Thymus (tissue), 11 donors: Measurements from ENCODE around the gene SNRNP200. TPM values are rescaled to one million over a fixed set of nuclear protein-coding genes. Genes with fewer than 3 reads are reported as not detected.

ENCODE experiments used
- DNase-seq, 9 donors: peaks; one replicate each; pipeline ENCODE4 v3.0.0-alpha.2; 2013; ENCODE audit warnings: low spot score in 9 of 9, low read depth in 6 of 9, missing footprints in 1 of 9
- H3K27ac ChIP-seq, 2 donors: one replicate each; pipeline ENCODE4 v1.5.1; 2013; ENCODE audit warnings: control low read depth in 1 of 2, low read depth in 1 of 2, low read length in 1 of 2, mild to moderate bottlenecking in 1 of 2, moderate library complexity in 1 of 2
- H3K27me3 ChIP-seq, 2 donors: one replicate each; pipeline ENCODE4 v1.5.1; 2013; ENCODE audit warnings: low read length in 1 of 2; ENCODE audit not compliant: control insufficient read depth in 2 of 2, insufficient read depth in 1 of 2
- H3K36me3 ChIP-seq, 2 donors: one replicate each; pipeline ENCODE4 v1.5.1; 2013; ENCODE audit warnings: low read length in 1 of 2, mild to moderate bottlenecking in 1 of 2, moderate library complexity in 1 of 2; ENCODE audit not compliant: control insufficient read depth in 2 of 2, insufficient read depth in 2 of 2
- H3K4me1 ChIP-seq, 2 donors: one replicate each; pipeline ENCODE4 v1.5.1; 2013; ENCODE audit warnings: low read length in 2 of 2; ENCODE audit not compliant: control insufficient read depth in 2 of 2, insufficient read depth in 2 of 2
- H3K4me3 ChIP-seq, 2 donors: one replicate each; pipeline ENCODE4 v1.5.1; 2013; ENCODE audit warnings: low read length in 2 of 2, control low read depth in 1 of 2, mild to moderate bottlenecking in 1 of 2
- H3K9me3 ChIP-seq, 2 donors: one replicate each; pipeline ENCODE4 v1.5.1; 2013; ENCODE audit warnings: low read length in 1 of 2, mild to moderate bottlenecking in 1 of 2; ENCODE audit not compliant: control insufficient read depth in 2 of 2, insufficient read depth in 1 of 2
- WGBS: extraction: QIAGEN DNeasy Blood & Tissue Kit; methylation state at CpG from one replicate; pipeline ENCODE4 v1.1.7; 2013; 5-methylcytosine and 5-hydroxymethylcytosine counted together
- polyA plus RNA-seq: library from polyadenylated mRNA; stranded (reverse); fragments of 200-250 nt; gene quantifications from one replicate; pipeline ENCODE4 v1.2.3, GENCODE V29; 2013
- total RNA-seq: library from RNA; stranded (reverse); fragments of 120-200 nt; gene quantifications from one replicate; pipeline ENCODE4 v1.2.4, GENCODE V29; 2013
- donor health status: healthy.

SNRNP200 gene
- total and polyA plus RNA-seq, 2 donors = 51.1 to 105 TPM

- Histone ChIP-seq H3K9me3 (no peaks in the 10 kb centered on the region), H3K4me1 (no peaks in the 10 kb centered on the region), H3K4me3 (no peak overlapping the region), H3K27ac (no peak overlapping the region), H3K27me3 (no peaks in the 10 kb centered on the region), H3K36me3 (peaks cover 73 to 85% of the 10 kb centered on the region in 2 donors)
- 97% methylated on average over 3 of the region's 3 CpGs for WGBS
- DNase-seq = no peak
These were observed 31.6 kb downstream of the SNRNP200 start for GRCh38 chr2:96273763-96274162.

GRCh38 chr2:96271995-96272394 is 33.4 kb downstream of the SNRNP200 start:
- Histone ChIP-seq H3K36me3 (peaks cover 69 to 82% of the 10 kb centered on the region in 2 donors), H3K4me3 (no peak overlapping the region), H3K27me3 (no peaks in the 10 kb centered on the region), H3K9me3 (no peaks in the 10 kb centered on the region), H3K4me1 (peaks cover 6 to 10% of the 10 kb centered on the region in 2 donors), H3K27ac (no peak overlapping the region)
- WGBS = 97% methylated on average over 3 of the region's 3 CpGs
- no peak for DNase-seq

GRCh38 chr2:96267159-96267971 is 38.0 kb downstream of the SNRNP200 start:
- Histone ChIP-seq H3K4me1 (peaks cover 19 to 31% of the 10 kb centered on the region in 2 donors), H3K9me3 (no peaks in the 10 kb centered on the region), H3K27ac (no peak overlapping the region), H3K4me3 (peak overlapping the region in 1 of 2 donors; percentile 90), H3K36me3 (peaks cover 38 to 51% of the 10 kb centered on the region in 2 donors), H3K27me3 (no peaks in the 10 kb centered on the region)
- peak in 4 of 9 donors; percentile 9 to 47 (median 24) for DNase-seq
- 86% methylated on average over 12 of the region's 12 CpGs for WGBS

GRCh38 chr2:96265840-96266679 is 39.3 kb downstream of the SNRNP200 start, which contains the start of the genes CIAO1 and TMEM127:
TSS of gene CIAO1 (plus strand) at chr2:96266225. CDS start at chr2:96266351, 126 bp downstream.
TSS of gene TMEM127 (minus strand) at chr2:96265997. CDS start at chr2:96265381, 616 bp downstream.
- H3K9me3 ChIP-seq = no peaks in the 10 kb centered on the region
- WGBS = under 1% methylated on average over 81 of the region's 81 CpGs
- peaks cover 36 to 48% of the 10 kb centered on the region in 2 donors for H3K36me3 ChIP-seq
- H3K27me3 ChIP-seq = no peaks in the 10 kb centered on the region
- H3K4me1 ChIP-seq = peaks cover 19 to 31% of the 10 kb centered on the region in 2 donors
- peak within 1 kb of the TSS; percentile 73 to 91 for H3K27ac ChIP-seq
- DNase-seq = peak; percentile 85 to 98 (median 96)
- peak within 1 kb of the TSS; percentile 83 to 90 for H3K4me3 ChIP-seq

GRCh38 chr2:96265349-96265839 is 40.0 kb downstream of the SNRNP200 start:
- under 1% methylated on average over 49 of the region's 49 CpGs for WGBS
- H3K4me1 ChIP-seq = peaks cover 19 to 31% of the 10 kb centered on the region in 2 donors
- H3K36me3 ChIP-seq = peaks cover 40 to 51% of the 10 kb centered on the region in 2 donors
- H3K9me3 ChIP-seq = no peaks in the 10 kb centered on the region
- peak overlapping the region; percentile 83 to 90 for H3K4me3 ChIP-seq
- DNase-seq = peak in 2 of 9 donors; percentile 2 to 17
- H3K27ac ChIP-seq = peak overlapping the region; percentile 65 to 91
- H3K27me3 ChIP-seq = no peaks in the 10 kb centered on the region

- WGBS = 14% methylated on average over 33 of the region's 33 CpGs
- H3K4me1 ChIP-seq = peaks cover 22 to 31% of the 10 kb centered on the region in 2 donors
These were observed 40.5 kb downstream of the SNRNP200 start for GRCh38 chr2:96264656-96265348.

GRCh38 chr2:96264086-96264485 is 41.3 kb downstream of the SNRNP200 start:
- Histone ChIP-seq H3K9me3 (no peaks in the 10 kb centered on the region), H3K27me3 (no peaks in the 10 kb centered on the region), H3K27ac (no peak overlapping the region), H3K36me3 (peaks cover 40 to 55% of the 10 kb centered on the region in 2 donors), H3K4me3 (no peak overlapping the region), H3K4me1 (peaks cover 25 to 31% of the 10 kb centered on the region in 2 donors)
- WGBS = 96% methylated on average over 4 of the region's 4 CpGs
- no peak for DNase-seq

More at GRCh38 chr2:96264656-96265348, 40.5 kb downstream of the SNRNP200 start:
- Histone ChIP-seq H3K27me3 (no peaks in the 10 kb centered on the region), H3K27ac (peak overlapping the region in 1 of 2 donors; percentile 15), H3K4me3 (peak overlapping the region; percentile 83 to 90), H3K9me3 (no peaks in the 10 kb centered on the region), H3K36me3 (peaks cover 40 to 54% of the 10 kb centered on the region in 2 donors)
- DNase-seq = peak in 3 of 9 donors; percentile 9 to 53 (median 27)

DNA sequence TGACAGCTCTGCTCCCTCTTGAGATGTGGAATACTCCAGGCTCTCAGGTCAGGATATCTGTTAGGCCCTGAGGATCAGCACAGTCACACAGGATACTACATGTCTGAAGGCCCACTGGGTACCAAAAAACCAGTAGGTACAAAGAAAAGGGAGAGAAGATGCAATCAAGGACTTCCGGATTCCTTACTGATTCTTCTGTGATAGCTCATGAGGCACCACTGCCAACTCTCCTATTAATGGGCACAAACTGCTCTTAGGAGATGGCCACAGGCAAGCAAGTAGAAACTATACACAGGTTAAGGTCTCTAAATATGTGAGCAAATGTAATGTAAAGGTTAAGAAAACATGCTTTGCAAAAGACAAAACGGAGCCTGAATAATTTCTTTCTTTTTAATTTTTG is 43.0 kb downstream of the SNRNP200 start:
- H3K36me3 ChIP-seq = peaks cover 35 to 48% of the 10 kb centered on the region in 2 donors
- H3K27ac ChIP-seq = no peak overlapping the region

More for the DNA sequence above, 43.0 kb downstream of the SNRNP200 start:
- DNase-seq = no peak
- Histone ChIP-seq H3K9me3 (no peaks in the 10 kb centered on the region), H3K4me3 (no peak overlapping the region), H3K4me1 (peaks cover 25 to 26% of the 10 kb centered on the region in 2 donors), H3K27me3 (no peaks in the 10 kb centered on the region)
- 98% methylated on average over 2 of the region's 2 CpGs for WGBS
